Measurements from ENCODE around the gene SSC5D. TPM values are rescaled to one million over a fixed set of nuclear protein-coding genes. Genes with fewer than 3 reads are reported as not detected.

SSC5D gene
- polyA plus RNA-seq, 1 of the 3 experiments (the other 2 are of a cell fraction), result 4.9 TPM

DNA sequence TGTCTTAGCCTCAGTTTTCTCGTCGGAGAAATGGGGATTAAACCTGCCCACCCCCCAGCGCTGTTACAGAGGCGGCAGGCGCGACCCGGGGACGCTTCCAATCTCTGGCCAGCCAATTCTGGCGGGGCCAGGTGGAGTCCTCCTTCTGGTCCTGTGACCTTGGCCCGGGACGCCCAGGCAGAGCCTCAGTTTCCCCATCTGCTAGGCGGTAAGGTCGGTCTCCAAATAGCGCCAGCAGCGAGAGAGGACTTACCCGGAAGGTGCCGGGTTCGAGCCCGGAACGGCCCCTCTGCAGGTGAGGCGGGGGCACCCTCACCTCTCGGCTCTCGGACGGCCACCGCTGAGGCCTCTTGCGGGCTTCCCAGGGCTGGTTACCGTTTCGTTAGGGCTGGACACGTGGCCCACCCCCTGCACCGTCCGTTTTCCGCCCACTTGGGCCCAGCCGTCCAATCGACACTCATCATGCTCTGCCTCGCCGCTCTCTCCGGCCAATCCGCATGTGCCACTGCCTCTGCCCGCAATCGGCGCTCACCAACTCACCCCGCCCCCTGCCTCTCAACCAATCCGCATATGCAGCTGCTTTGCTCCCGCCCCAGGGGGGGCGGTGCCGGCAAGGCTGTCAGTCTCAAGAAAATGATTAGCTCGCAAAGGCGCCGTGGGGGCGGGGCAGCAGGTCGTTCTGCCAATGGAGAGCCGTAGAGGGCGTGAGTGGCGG lies 26.8 kb upstream of the SSC5D start, which contains the start of gene ISOC2:
Gene ISOC2, minus strand, starts transcription at position 384 of the 715 bp plus-strand sequence. CDS start 5,156 bp downstream, outside the sequence.
- Histone ChIP-seq H3K79me2 (ENCODE audit: insufficient read depth) (peaks cover 12% of the 10 kb centered on the region; the same call in 1 of the 2 replicates), H2AFZ (ENCODE audit: low read depth) (peak within 1 kb of the TSS; percentile 92; the same call in 1 of the 2 replicates), H3K4me3 (ENCODE audit: low read depth in 2 of 2, low read length in 1 of 2) (peak within 1 kb of the TSS; percentile 76 to 98), H3K9me2 (no peaks in the 10 kb centered on the region), H3K27ac (ENCODE audit: low read depth in 2 of 2, low read length in 1 of 2) (peak within 1 kb of the TSS; percentile 90 to 91), H3K4me2 (peak within 1 kb of the TSS; percentile 100), H3K36me3 (replicated peaks in 1 of 2; ENCODE audit: control insufficient read depth in 1 of 2, insufficient read depth in 2 of 2, low read length in 1 of 2) (no peaks in the 10 kb centered on the region), H3K4me1 (ENCODE audit: control insufficient read depth in 1 of 2, insufficient read depth in 2 of 2, low read depth in 1 of 2, low read length in 1 of 2) (peaks cover 9 to 18% of the 10 kb centered on the region in 2 experiments; a peak in 2 of 4 replicates), H3K9ac (peak within 1 kb of the TSS; percentile 97), H4K20me1 (ENCODE audit: insufficient read depth) (no peaks in the 10 kb centered on the region), H3F3A (replicated peaks; ENCODE audit: insufficient read depth) (peaks cover 18% of the 10 kb centered on the region), H3K9me3 (no peaks in the 10 kb centered on the region), H3K27me3 (ENCODE audit: insufficient read depth) (no peaks in the 10 kb centered on the region)
- DNase-seq, result peak; percentile 97
- POLR2A ChIA-PET, result interaction anchor here (0.7 to 0.9 kb wide), 4 partner anchors 9 to 54 kb away, joined by 3 to 7 read pairs (median 4); partner anchors contain the start of genes UBE2S and ZNF628
- CTCF ChIA-PET, result interaction anchor here (0.6 to 2.1 kb wide), 4 partner anchors 43 to 320 kb away, joined by 3 to 12 read pairs (median 6); no protein-coding TSS in a partner anchor
- 4% methylated on average over 20 of the region's 54 CpGs for WGBS (ENCODE audit: low lambda C conversion rate)
- no peak for TF ChIP-seq TCF12 (IDR thresholded peaks at IDR 0.05)
- TF ChIP-seq, protein P1, sequence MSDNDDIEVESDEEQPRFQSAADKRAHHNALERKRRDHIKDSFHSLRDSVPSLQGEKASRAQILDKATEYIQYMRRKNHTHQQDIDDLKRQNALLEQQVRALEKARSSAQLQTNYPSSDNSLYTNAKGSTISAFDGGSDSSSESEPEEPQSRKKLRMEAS (IDR thresholded peaks at IDR 0.05; ENCODE audit: low read depth), result peak; percentile 95
- peak; percentile 99 for TF ChIP-seq PBX3 (IDR thresholded peaks at IDR 0.05)
- TF ChIP-seq, protein P2, sequence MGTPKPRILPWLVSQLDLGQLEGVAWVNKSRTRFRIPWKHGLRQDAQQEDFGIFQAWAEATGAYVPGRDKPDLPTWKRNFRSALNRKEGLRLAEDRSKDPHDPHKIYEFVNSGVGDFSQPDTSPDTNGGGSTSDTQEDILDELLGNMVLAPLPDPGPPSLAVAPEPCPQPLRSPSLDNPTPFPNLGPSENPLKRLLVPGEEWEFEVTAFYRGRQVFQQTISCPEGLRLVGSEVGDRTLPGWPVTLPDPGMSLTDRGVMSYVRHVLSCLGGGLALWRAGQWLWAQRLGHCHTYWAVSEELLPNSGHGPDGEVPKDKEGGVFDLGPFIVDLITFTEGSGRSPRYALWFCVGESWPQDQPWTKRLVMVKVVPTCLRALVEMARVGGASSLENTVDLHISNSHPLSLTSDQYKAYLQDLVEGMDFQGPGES (IDR thresholded peaks at IDR 0.05; ENCODE audit: low read depth, low read length), result peak; percentile 86
- peak; percentile 19; the same call in 1 of the 2 replicates for TF ChIP-seq SIN3A (IDR thresholded peaks at IDR 0.05; ENCODE audit: borderline replicate concordance, low read depth, low read length)
- no peak for TF ChIP-seq GATA2 (CRISPR knock-in tag; IDR thresholded peaks at IDR 0.05)
- no peak for TF ChIP-seq FOXJ3 (CRISPR knock-in tag; IDR thresholded peaks at IDR 0.05)
- TF ChIP-seq, protein P3, sequence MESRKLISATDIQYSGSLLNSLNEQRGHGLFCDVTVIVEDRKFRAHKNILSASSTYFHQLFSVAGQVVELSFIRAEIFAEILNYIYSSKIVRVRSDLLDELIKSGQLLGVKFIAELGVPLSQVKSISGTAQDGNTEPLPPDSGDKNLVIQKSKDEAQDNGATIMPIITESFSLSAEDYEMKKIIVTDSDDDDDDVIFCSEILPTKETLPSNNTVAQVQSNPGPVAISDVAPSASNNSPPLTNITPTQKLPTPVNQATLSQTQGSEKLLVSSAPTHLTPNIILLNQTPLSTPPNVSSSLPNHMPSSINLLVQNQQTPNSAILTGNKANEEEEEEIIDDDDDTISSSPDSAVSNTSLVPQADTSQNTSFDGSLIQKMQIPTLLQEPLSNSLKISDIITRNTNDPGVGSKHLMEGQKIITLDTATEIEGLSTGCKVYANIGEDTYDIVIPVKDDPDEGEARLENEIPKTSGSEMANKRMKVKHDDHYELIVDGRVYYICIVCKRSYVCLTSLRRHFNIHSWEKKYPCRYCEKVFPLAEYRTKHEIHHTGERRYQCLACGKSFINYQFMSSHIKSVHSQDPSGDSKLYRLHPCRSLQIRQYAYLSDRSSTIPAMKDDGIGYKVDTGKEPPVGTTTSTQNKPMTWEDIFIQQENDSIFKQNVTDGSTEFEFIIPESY (IDR thresholded peaks at IDR 0.05; ENCODE audit: borderline replicate concordance, low read depth), result no peak
- TF ChIP-seq MXI1 (IDR thresholded peaks at IDR 0.05; ENCODE audit: low read depth, low read length), result peak; percentile 91
- no peak for TF ChIP-seq MEF2A (IDR thresholded peaks at IDR 0.05; ENCODE audit: borderline replicate concordance, low read depth)
- TF ChIP-seq FOXM1 (IDR thresholded peaks at IDR 0.05; ENCODE audit: low read depth), result no peak
- TF ChIP-seq ELF1 (IDR thresholded peaks at IDR 0.05), result peak; percentile 35; the same call in 1 of the 2 replicates
- TF ChIP-seq CHD2 (IDR thresholded peaks at IDR 0.05; ENCODE audit: low read length, partially characterized antibody), result peak; percentile 95
- TF ChIP-seq, protein P4, sequence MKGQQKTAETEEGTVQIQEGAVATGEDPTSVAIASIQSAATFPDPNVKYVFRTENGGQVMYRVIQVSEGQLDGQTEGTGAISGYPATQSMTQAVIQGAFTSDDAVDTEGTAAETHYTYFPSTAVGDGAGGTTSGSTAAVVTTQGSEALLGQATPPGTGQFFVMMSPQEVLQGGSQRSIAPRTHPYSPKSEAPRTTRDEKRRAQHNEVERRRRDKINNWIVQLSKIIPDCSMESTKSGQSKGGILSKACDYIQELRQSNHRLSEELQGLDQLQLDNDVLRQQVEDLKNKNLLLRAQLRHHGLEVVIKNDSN (IDR thresholded peaks at IDR 0.05; ENCODE audit: borderline replicate concordance, low read depth), result peak; percentile 91
- no peak for TF ChIP-seq FOSL2 (IDR thresholded peaks at IDR 0.05; ENCODE audit: borderline replicate concordance, low read depth)
- TF ChIP-seq RFX5 (IDR thresholded peaks at IDR 0.05; ENCODE audit: low read length), result peak; percentile 81
- TF ChIP-seq JUND (IDR thresholded peaks at IDR 0.05), result no peak
- TF ChIP-seq REST (IDR thresholded peaks at IDR 0.05; ENCODE audit: low read depth, low read length), result no peak
- TF ChIP-seq YY1 (IDR thresholded peaks at IDR 0.05; ENCODE audit: low read depth), result no peak
- peak; percentile 35 for TF ChIP-seq GABPA (IDR thresholded peaks at IDR 0.05; ENCODE audit: low read depth)
- peak; percentile 58 for TF ChIP-seq RCOR1 (IDR thresholded peaks at IDR 0.05; ENCODE audit: low read length)
- peak; percentile 76 for TF ChIP-seq USF2 (IDR thresholded peaks at IDR 0.05; ENCODE audit: borderline replicate concordance, low read depth, low read length)
